HL-60 (cell line): Measurements from ENCODE around the gene CRYGB.

Experiments
- DNase-seq, 2 experiments: peaks; one replicate each; pipeline ENCODE4 v3.0.0-alpha.2; 2010 to 2020; ENCODE audit warnings: low read depth in 1 of 2, low spot score in 1 of 2
- H3K27ac ChIP-seq: fragments of 250-450 bp; sonication (Bioruptor Pico); replicated peaks from 2 replicates; pipeline ENCODE4 v1.5.1; 2020; ENCODE audit warnings: mild to moderate bottlenecking, moderate library complexity
- H3K27me3 ChIP-seq: fragments of 250-450 bp; sonication (Bioruptor Pico); 2 replicates; pipeline ENCODE4 v1.5.1; 2021; ENCODE audit warnings: mild to moderate bottlenecking, moderate library complexity; ENCODE audit not compliant: insufficient read depth, poor library complexity, severe bottlenecking
- H3K4me3 ChIP-seq: replicated peaks from 2 replicates; pipeline ENCODE4 v1.5.1; 2011; ENCODE audit warnings: mild to moderate bottlenecking, control low read depth, low read length; ENCODE audit not compliant: insufficient read depth
- GABPA ChIP-seq: IDR thresholded peaks from 2 replicates; pipeline ENCODE4 v1.6.1; 2012; ENCODE audit warnings: low read depth
- POLR2AphosphoS5 ChIP-seq: IDR thresholded peaks from 2 replicates; pipeline ENCODE4 v1.6.1; 2012; ENCODE audit warnings: low read depth
- SPI1 ChIP-seq: IDR thresholded peaks from 2 replicates; pipeline ENCODE4 v1.6.1; 2012; ENCODE audit warnings: low read depth, mild to moderate bottlenecking, borderline replicate concordance
- TF ChIP-seq, protein P1 (sequence below): IDR thresholded peaks from one replicate; pipeline ENCODE4 v1.5.1; 2011; ENCODE audit warnings: low read length, control low read depth, inconsistent platforms; ENCODE audit not compliant: insufficient read depth
- TF ChIP-seq, protein P2 (sequence below): IDR thresholded peaks from 2 replicates; pipeline ENCODE4 v1.6.1; 2012; ENCODE audit warnings: low read depth; ENCODE audit not compliant: insufficient replicate concordance

The CRYGB gene

DNA sequence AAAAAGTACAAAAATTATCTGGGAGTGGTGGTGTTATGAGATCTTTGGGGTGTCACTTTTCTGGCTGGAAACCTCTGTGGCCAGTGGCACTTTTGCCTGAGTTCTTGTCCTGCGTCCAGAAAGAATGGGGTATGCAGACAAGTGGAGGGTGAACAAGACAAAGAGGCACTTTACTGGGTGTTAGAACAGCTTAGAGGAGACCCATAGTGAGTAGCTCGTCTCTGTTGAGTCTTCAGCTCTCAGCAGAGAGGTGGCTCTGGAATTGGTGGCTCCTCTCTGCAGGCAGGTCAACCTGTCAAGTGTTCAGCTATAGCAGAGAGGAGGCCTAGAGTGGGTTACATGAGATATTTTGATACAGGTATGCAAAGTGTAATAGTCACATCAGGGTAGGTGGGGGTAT, 47.7 kb downstream of the CRYGB start:
- Histone ChIP-seq H3K27me3 (no peaks in the 10 kb centered on the region), H3K27ac (no peak overlapping the region), H3K4me3 (no peak overlapping the region)
- TF ChIP-seq POLR2AphosphoS5: no peak
- TF ChIP-seq, protein P1, sequence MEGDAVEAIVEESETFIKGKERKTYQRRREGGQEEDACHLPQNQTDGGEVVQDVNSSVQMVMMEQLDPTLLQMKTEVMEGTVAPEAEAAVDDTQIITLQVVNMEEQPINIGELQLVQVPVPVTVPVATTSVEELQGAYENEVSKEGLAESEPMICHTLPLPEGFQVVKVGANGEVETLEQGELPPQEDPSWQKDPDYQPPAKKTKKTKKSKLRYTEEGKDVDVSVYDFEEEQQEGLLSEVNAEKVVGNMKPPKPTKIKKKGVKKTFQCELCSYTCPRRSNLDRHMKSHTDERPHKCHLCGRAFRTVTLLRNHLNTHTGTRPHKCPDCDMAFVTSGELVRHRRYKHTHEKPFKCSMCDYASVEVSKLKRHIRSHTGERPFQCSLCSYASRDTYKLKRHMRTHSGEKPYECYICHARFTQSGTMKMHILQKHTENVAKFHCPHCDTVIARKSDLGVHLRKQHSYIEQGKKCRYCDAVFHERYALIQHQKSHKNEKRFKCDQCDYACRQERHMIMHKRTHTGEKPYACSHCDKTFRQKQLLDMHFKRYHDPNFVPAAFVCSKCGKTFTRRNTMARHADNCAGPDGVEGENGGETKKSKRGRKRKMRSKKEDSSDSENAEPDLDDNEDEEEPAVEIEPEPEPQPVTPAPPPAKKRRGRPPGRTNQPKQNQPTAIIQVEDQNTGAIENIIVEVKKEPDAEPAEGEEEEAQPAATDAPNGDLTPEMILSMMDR: no peak
- no peak for TF ChIP-seq SPI1
- TF ChIP-seq, protein P2, sequence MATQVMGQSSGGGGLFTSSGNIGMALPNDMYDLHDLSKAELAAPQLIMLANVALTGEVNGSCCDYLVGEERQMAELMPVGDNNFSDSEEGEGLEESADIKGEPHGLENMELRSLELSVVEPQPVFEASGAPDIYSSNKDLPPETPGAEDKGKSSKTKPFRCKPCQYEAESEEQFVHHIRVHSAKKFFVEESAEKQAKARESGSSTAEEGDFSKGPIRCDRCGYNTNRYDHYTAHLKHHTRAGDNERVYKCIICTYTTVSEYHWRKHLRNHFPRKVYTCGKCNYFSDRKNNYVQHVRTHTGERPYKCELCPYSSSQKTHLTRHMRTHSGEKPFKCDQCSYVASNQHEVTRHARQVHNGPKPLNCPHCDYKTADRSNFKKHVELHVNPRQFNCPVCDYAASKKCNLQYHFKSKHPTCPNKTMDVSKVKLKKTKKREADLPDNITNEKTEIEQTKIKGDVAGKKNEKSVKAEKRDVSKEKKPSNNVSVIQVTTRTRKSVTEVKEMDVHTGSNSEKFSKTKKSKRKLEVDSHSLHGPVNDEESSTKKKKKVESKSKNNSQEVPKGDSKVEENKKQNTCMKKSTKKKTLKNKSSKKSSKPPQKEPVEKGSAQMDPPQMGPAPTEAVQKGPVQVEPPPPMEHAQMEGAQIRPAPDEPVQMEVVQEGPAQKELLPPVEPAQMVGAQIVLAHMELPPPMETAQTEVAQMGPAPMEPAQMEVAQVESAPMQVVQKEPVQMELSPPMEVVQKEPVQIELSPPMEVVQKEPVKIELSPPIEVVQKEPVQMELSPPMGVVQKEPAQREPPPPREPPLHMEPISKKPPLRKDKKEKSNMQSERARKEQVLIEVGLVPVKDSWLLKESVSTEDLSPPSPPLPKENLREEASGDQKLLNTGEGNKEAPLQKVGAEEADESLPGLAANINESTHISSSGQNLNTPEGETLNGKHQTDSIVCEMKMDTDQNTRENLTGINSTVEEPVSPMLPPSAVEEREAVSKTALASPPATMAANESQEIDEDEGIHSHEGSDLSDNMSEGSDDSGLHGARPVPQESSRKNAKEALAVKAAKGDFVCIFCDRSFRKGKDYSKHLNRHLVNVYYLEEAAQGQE: no peak
- TF ChIP-seq GABPA: no peak
- no peak for DNase-seq

DNA sequence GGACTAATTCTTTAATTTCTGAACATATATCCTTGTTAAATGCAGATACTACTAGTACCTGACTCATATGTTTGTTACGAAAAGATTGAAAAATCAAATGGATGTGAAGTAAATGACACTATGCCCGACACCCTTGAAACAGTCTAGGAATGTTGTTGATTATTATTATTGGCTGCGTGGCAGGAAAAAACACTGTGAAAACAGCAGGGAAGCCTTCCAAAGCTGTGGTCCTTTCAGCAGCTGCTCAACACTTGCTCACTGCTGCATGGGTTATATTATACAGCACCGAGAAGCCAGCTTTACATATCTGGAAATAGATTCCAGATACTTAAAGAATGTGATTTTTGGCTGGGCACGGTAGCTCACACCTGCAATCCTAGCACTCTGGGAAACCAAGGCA, 48.2 kb downstream of the CRYGB start:
- no peak for DNase-seq
- TF ChIP-seq, protein P2: no peak
- TF ChIP-seq SPI1 (no peak), GABPA (no peak), POLR2AphosphoS5 (no peak)
- TF ChIP-seq, protein P1: no peak
- Histone ChIP-seq H3K27me3 (no peaks in the 10 kb centered on the region), H3K27ac (no peak overlapping the region), H3K4me3 (no peak overlapping the region)

DNA sequence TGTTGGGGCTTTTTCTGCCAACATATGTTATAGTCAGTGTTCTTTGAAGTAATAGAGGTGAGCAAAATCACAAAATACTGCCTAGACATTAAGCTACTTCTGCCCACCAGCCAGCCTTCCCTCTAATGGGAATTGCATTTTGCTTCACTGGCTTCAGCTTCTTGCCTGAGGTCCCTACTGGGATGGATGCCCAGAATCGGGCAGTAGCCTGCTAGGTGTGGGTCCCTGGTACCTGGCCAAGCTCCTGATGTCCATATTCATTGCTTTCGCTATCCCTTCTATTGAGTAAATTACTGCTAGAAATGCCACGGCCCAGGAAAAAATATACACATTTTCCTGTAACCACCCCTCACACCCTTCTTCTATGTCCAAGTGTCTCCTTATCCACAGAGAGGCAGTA, 48.6 kb downstream of the CRYGB start:
- Histone ChIP-seq H3K27ac (no peak overlapping the region), H3K4me3 (no peak overlapping the region), H3K27me3 (no peaks in the 10 kb centered on the region)
- TF ChIP-seq POLR2AphosphoS5: no peak
- TF ChIP-seq GABPA: no peak
- TF ChIP-seq, protein P1: no peak
- TF ChIP-seq, protein P2: no peak
- DNase-seq: no peak
